Superior temporal gyrus (tissue), 1 donor: ENCODE data around the gene VWA3B.
A peak's percentile ranks its signal among the peaks of the same experiment; 100 is the strongest.
"Not testable (repeated sequence)": the region's sequence is repeated elsewhere in the genome, so short reads cannot be mapped to it uniquely, and the experiment has no call there.

ENCODE experiments used
- DNase-seq: peaks from one replicate; pipeline ENCODE4 v3.0.0-alpha.2; 2016; ENCODE audit errors: extremely low spot score

Gene VWA3B

DNA sequence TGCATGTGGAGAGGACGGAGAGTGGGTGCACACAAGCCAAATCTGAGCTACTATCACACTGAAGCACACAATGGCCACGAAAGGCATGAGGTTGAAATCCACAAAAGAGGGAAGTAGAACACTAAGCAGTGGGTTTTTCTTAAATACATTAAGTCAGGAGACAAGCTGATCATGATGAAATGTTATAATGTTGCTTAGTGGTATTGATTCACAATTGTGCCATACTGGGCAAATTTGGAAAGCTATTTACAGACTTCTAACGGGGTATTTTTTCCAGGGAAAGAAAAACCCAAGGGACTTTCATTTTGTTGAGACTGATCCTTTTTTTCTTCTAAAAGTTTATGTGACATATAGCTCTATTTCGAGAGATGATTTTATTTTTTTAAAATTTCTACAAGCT lies 158.5 kb downstream of the VWA3B start:
- no peak for DNase-seq

GRCh38 chr2:98247383-98247782 lies 160.4 kb downstream of the VWA3B start:
- no peak for DNase-seq

DNA sequence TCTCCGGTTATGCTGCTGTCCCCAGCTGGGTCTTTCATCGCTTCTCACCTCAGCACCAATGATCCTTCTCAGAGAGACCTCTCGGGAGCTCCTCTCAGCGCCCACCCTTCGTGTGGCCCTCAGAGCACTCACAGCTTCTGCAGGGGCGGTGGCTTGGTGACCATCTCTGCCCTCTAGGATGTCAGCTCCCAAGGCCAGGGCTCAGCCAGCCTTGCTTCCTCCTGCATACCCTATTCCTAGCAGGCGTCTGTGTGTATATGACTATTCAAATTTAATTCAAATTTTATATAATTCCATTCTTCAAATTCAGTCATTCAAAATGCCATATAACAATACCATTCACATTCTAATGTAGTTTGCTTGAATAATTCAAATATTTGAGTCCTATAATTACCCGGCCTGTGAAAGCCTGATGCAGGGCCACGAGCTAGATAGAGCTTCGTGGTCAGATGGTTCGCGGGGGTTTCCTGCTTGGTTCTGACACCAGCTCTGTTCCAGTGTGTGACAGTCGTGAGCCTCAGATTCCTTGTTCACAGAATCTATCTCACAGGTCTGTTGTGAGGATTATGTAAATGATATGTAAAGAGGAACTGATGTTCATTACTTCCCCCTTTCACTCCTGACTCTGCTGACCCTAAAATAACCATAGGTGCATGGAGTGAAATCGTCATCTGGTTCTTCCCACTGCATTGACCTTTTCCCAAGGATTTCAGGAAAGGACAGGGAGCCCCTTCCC lies 165.2 kb downstream of the VWA3B start:
- no peak for DNase-seq

GRCh38 chr2:98253461-98254070 lies 166.6 kb downstream of the VWA3B start:
- peak; percentile 74 for DNase-seq

DNA sequence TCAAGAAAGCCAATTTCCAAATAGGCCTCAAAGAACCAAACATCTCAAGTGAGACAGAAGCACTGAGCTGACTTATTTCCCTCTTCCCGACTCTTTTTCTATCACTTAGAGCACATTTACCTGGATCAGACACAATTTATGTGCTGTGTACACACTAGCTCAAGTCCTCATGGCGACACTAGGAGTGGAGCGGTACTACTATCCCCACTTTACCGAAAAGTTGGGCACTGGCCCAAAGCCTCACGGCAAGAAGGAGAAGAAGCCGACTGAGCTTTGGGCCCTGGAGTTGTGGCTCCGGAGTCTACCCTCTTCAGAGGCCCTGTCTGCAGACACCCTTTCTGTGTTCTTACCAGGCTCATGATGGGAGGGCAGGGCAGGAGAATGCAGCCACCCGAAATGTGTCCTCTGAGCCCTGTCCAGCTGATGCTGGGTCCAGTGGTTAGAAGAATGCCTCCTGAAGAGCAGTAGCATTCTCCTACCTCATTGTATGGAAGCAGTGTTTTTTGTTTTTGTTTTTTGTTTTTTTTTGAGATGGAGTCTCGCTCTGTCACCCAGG lies 167.6 kb downstream of the VWA3B start:
- no peak for DNase-seq

- no peak for DNase-seq
These were observed 171.9 kb downstream of the VWA3B start for GRCh38 chr2:98258906-98259305.

- no peak for DNase-seq
These were observed 176.4 kb downstream of the VWA3B start for GRCh38 chr2:98263362-98263761.

DNA sequence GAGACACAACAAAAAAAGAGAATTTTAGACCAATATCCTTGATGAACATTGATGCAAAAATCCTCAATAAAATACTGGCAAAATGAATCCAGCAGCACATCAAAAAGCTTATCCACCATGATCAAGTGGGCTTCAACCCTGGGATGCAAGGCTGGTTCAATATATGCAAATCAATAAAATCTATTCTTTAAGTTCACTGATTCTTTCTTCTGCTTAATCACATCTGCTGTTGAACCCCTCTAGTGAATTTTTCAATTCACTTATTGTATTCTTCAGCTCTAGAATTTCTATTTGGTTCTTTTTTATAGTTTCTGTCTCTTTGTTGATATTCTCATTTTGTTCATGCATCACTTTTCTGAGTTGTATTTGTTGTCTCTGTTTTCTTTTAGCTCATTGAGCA lies 181.3 kb downstream of the VWA3B start:
- DNase-seq: not testable (repeated sequence)

DNA sequence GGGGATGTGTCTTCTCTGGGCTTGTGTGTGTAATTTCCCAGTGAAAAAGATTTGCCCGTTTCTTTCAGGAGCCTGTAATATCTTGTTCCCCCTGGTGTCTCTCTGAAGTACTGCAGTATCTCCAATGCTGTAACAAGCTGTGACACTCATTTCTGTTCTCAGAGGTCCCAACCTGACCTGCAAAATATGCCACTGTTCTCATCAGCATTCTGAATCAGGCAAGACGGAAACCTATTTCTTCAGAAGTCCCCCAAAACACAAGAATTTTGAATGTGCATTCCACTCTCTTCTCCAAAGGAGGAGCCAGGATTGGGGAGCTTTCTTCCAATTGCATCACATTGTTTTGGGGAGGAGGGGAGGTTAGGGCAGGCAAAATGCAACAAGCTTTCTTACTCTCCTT lies 182.3 kb downstream of the VWA3B start:
- peak; percentile 39 for DNase-seq

DNA sequence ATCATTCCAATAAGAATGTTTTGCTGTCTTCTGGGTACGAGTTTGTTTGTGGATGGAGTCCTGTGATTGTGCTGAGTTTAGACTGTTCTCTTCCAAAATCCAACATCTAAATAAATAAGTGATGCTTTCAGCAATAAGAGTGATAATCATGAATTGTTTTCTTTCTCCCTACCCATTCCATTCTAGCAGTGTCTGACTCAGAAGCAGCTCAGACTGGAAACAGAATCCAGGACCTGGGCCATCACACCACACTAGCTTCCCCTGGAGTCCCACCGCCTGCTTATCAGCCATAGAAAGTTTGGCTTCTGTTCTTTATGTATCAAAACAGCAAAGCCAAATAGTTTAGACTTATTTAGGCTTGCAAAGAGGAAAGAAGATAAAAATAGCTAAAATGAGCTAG lies 182.9 kb downstream of the VWA3B start:
- DNase-seq: no peak

- DNase-seq: no peak
These were observed 190.3 kb downstream of the VWA3B start for GRCh38 chr2:98277162-98277859.

DNA sequence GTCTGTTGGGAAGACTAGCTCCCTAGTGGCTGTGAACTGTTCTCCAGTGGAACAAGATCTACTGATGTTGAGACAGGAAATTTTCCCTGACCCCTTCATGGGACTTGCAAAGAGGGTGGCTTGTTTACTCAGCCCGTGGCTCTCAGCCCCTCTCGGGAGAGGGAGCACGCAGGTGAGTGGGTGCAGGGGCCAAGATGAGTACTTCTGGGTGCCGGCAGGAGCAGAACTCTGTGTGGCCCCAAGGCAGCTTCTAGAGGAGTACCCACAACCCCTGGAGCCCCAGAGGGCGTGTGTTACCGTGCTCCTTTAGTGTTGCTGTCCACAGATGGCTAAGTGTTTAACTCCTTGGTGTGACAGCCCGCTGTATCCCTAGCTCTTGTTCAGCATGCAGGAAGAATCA lies 191.1 kb downstream of the VWA3B start:
- DNase-seq: no peak

- no peak for DNase-seq
These were observed 193.6 kb downstream of the VWA3B start for GRCh38 chr2:98280376-98281102.

DNA sequence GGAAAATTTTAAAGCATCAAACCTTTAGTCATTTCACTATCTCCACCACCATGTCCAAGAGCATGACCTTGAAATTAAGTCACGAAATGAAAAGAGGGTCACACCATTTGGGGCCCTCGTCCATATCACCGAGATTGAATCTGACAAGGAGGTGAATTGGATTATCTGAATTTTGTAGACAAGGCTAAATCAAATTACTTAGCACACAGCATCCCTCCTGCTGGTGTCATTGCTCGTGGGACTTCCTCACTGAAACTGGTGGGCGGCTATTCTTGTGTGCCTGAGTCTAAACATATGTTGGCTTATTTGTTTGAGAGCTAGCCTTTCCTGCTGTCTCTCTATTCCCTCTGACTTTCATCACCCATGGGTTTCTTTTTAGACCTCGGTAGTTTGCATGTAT lies 194.6 kb downstream of the VWA3B start:
- DNase-seq: no peak

GRCh38 chr2:98282109-98282508 lies 195.1 kb downstream of the VWA3B start:
- no peak for DNase-seq

DNA sequence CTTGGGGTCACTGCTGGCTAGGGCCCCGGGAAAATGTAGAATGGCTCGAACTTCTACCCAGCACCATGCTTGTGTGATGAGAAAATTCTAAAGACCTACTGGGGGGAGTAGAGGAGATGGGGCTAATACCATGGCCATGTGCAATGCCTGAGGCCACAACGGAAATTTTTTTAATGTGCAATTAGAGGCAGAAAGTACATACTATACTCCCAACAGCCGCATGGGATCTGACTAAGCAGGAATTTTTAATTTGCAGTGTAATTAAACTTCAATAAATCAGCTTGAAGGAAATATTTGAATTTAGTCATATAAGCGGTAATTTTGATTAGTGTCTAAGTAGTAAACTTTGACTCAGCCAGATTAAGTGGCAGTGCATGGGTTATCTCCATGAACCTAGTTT lies 206.1 kb downstream of the VWA3B start:
- DNase-seq: no peak

- peak; percentile 9 for DNase-seq
These were observed 207.1 kb downstream of the VWA3B start for GRCh38 chr2:98293931-98294687.

GRCh38 chr2:98294711-98295110 lies 207.7 kb downstream of the VWA3B start:
- peak; percentile 27 for DNase-seq

DNA sequence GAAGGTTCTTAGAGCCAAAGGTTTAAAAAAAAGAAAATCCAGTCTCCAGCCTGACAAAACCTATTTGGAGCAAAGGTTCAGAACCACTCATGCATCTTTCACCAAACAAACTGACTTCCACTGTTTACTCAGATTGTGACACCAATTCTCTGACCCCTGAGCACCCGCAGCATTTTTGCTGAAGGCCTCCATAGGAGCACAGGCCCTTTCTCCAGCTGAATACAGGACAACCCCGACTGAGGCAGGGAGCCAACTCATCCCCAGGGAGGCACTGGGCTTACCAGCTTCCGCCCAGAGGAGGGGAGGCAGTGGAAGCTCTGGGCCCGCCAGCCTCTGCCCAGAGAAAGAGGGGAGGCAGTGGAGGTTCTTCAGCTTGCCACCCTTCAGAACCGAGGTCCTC lies 208.3 kb downstream of the VWA3B start:
- DNase-seq: no peak

- DNase-seq: no peak
These were observed 208.9 kb downstream of the VWA3B start for GRCh38 chr2:98295721-98296414.

DNA sequence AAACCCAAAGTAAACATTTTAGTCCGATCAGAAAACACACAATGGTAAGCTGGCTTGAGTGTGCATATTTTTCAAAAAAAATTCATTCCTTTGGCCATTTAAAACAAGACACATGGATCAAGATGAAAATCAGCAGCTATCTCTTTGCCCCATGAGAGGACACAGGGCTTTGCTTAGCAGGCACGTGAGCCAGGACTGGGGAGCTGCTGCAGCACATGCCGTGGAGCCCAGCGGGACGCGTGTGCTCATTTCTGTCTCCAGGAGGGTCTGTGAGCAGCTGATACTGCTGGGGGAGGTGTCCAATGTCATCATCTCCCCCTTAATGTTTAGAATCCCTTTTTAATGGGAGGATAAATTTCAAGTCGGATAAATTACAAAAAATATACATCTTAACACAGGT lies 209.5 kb downstream of the VWA3B start:
- DNase-seq: no peak
